NCI-H82 treated with DMSO at 0.1 percent for 48 hours (cell line): ENCODE data around the gene AP2A2.

Source experiments
- DNase-seq: peaks from one replicate; lab custom pipeline; 2025; ENCODE audit not compliant: unreplicated experiment; lab: John Stamatoyannopoulos, UW

Gene AP2A2

DNA sequence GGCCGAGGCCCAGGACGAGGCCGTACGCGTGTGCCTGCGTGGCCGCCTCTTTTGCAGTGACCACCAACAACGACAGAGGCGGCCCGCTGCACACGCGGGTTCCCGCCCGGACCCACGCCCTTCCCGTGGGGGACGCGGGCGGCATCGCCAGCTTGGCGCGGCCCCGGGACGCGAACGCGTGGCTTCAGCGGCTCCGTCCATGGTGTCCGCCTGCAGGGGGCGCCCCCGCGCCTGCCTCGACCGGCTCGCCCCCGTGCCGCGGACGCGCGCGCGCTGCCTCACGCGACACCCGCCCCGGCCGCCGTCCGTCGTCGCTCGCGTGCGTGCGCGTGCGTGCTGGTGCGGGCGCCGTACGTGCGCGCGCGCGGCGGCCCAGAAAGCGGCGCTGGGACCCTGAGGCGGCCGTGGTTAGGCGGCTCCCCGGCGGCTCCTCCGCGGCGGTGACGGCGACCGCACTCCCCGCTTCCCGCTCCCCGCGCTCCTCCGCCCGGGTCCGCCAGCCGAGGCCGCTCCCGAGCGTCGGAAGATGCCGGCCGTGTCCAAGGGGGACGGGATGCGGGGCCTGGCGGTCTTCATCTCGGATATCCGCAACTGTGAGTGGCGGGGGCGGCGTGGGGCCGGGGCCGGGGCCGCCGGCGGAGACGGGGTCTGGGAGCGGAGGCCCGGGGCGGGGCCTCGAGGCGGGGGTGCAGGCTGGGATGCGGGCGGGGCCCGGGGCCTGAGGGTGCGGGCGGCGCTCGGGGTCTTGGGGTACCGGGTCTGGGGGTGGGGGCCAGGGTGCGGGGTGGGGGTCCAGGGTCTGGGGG is at the start of gene AP2A2:
AP2A2 (plus strand) TSS at position 375 of the 806 bp plus-strand sequence; CDS start at position 527, 152 bp downstream.
- peak; percentile 4 for DNase-seq

DNA sequence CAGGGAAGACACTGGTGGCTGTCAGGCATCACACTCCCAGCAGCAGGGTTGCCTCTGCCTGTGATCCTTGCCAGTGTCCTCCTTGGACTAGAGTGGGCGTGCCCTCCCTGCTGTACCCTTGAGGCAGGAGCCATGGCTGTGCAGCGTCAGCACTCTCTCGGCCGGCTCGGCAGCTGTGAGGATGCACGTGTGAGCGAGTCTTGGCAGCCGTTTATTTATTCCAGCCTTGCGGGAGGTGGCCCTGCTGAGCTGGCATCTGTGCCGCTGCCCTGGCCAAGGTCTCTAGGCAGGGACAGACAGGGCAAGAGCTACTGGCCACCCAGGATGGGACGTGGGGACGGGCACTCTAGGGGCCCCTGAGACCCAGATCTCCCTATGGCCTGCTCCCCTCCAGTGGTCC is 49.1 kb upstream of the AP2A2 start:
- no peak for DNase-seq

DNA sequence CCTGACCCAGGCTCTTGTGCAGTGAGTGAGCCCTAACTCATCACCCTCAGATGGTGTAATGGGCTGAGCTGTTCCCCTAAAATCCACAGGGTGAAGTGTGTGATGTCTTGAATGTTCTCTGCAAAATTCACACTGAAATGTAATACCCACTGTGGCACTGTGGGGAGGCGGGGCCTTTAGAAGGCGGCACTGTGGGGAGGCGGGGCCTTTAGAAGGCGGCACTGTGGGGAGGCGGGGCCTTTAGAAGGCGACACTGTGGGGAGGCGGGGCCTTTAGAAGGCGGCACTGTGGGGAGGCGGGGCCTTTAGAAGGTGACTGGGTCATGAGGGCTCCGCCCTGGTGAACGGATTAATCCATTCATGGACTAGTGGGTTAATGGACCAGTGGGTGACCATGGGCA is 48.1 kb upstream of the AP2A2 start:
- peak; percentile 8 for DNase-seq

DNA sequence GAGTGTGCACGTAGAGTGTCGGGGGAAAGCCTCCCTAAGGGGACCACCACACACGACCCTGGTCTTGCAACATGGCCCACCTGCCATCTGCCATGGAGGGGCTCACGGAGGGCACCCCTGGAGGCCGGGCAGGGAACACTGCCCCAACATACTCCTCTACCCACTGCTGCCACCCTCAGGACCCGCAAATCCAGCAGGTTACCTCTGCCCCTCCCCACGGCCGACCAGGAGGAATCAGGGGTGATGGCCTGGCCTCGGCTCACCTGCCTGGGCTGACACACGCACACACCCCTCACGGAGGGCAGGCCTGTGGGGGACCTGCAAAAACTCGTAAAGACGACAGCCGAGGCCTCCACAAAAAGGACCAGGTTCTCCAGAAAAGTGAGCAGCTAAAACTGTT is 45.2 kb upstream of the AP2A2 start:
- DNase-seq, result no peak

DNA sequence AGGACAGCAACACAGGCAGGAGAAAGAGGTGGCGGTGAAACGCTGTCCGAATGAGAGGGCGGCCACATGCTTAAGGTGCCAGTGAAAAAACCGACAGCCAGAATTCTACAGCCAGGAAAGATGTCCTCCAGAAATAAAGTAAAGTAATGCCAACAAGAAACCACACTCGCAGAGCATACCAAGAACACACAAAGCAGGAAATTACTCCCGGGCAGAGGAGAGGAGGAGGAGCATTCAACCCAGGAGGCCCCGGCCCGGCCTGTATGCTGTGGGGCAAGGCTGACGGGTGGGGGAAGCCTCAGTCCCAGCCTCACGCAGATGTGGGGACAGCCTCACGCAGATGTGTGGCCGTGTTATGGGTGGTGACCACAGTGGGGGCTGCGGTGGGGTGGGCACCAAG is 43.1 kb upstream of the AP2A2 start:
- no peak for DNase-seq

DNA sequence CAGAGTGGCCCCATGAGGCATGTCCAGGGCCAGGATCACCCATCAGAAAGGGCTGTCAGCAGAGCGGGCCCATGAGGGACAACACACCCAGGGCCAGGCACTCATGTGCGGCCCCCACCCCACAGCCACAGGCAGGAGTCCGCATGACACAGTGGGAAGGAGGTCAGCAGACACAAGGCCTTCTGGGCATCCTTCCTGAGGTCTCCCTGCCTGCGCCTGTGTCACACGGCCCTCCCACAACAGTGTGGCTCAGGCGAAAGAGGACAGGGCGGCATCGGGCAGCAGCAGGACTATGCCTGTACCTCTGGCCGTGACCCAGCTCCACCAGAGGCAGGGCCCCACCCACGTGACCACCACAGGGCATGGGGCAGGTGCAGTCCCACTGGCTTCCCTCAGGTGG is 42.1 kb upstream of the AP2A2 start:
- DNase-seq, result no peak

DNA sequence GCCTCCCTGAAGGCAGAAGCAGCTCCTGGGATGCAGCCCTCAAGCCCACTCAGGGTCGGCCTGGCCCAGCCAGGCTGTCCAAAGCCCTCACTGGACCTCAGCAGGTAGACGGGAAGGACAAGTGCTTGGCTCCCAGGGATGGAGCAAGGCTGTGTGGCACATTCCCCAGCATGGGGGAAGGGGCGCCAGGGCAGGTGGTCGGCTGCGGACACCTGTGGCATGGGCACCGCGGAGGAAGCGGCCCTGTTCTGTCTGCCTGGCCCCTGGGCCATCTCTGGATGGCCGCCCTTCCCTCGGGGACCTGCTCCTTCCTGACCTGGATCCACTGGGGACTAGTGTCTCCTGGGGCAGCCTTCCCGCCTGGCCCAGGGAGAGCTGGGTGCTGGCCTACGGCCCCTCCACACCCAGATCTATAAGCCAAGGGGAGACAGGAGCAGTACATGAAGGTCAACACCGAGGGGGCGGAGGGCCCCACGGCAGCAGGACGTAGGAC is 41.0 kb upstream of the AP2A2 start:
- no peak for DNase-seq

DNA sequence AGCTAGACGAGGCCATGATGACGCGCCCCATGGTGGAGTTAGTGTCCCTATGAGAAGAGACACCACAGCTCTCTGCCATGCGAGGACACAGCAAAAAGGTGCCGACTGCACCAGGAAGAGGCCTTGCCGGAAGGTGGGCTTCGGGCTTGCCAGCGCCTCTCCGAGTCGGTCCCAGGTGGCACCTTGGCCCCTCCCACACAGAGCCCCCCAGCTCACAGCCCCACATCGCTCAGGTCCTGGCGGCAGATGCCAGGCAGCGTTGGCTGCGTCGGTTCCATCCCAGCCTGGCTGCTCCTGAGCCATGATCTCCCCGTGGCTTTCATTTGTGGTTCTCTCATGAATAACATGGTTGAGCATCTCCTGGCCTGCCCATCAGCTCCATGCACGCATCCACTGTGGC is 39.1 kb upstream of the AP2A2 start:
- no peak for DNase-seq

DNA sequence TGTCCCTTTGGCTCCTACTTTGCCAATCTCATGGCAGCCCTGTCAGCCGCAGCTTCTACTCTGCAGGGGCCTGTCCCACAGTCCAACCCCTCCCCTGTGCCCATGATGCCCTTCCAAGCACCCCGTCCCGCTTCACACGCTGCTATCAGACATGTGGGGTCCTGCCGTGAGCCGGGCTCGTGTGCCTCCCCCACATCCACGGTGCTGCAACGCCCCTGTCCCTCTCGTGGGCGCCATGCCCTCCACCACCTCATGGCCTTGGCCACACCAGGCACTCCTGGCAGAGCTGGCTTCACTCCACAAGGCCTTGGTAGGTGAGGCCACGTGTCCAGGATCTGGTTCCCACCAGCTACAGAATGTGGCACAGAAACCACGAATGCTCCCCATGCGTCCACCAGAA is 38.1 kb upstream of the AP2A2 start:
- DNase-seq, result no peak

DNA sequence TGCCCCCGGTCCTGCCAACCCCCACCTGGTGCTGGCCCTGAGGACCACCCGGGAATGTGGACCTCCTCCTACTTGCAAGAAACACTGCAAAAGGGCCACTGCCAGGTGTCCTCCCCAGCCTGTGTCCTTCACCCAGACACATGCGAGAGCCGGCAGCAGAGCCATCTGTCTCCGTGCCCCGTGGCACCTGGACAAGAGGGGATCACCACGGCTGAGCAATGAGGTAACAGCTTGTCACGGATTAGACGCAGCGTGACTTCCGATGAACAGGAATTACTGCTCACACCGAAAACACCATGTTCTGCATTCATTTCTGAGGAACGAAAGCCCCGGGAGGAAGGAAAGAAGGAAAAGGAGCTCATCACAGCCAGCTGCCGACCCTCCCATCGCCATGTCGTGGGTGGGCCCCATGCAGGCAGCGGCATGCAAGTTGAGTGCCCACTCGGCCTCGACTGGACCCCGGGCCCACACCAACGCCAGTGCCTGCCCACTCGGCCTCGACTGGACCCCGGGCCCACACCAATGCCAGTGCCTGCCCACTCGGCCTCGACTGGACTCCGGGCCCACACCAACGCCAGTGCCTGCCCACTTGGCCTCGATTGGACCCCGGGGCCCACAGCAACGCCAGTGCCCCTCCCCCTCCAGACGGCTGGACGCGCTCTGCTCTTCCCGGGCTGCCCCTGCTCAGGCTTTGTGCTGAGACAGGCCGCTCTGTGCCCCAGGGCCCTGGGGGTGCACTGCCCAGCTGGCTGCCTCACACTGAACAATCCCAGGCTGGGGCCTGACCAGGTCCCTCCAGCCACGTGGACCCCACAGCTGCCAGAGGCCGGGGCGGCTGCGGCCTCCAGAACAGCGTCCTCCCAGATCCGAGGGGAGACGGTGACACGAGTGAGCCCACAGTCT is 37.1 kb upstream of the AP2A2 start:
- DNase-seq, result peak; percentile 49

DNA sequence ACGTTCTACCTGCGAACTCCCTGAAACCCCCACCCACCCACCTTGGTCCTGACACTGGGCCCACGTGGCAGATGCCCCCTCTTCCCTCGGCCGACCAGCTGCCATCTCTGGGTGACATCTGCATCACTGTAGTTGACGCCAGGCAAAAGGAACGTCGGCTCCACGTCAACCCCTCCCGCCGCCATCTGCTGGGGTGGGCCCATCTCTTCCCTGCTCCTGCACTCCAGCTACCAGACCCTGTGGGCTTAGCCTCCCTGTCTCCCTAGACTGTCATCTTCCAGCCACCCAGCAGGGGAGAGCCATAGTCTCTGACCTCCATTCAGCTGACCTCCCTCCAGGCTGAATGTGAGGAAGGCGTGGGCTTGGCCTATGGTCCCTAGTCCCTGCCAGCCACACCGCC is 36.4 kb upstream of the AP2A2 start:
- peak; percentile 50 for DNase-seq

DNA sequence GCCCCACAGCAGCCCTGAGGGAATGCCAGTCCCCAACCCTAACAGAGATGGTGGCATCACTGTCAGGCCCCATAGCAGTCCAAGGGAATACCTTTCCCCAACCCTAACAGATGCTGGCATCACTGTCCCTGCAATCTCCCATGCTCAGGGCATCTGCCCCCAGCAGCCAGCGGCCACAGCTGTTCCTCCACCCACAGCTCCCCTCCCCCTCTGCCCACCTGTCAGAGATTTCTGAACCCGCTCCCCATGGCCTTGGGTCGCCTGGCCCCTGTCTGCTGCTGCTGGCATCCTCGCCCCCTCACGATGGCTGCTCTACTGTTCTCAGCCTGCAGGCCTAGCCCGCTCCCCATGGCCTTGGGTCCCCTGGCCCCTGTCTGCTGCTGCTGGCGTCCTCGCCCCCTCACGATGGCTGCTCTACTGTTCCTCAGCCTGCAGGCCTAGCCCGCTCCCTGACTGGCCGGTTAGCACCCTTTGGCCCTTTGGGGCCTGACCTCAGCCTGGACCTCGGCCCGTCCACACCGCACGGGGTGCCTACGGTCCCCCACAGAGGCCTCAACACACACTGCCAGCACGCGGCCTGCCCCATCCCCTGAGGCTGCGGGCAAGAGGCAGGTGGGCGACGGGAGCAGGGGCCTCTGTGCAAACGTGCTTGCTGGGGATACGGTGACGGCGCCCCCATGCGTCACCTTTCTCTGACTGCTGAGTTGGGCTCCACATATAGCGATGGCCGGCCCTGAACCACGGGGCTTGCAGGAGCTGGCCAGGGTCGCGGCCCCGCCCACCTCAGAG is 35.8 kb upstream of the AP2A2 start:
- DNase-seq, result no peak

DNA sequence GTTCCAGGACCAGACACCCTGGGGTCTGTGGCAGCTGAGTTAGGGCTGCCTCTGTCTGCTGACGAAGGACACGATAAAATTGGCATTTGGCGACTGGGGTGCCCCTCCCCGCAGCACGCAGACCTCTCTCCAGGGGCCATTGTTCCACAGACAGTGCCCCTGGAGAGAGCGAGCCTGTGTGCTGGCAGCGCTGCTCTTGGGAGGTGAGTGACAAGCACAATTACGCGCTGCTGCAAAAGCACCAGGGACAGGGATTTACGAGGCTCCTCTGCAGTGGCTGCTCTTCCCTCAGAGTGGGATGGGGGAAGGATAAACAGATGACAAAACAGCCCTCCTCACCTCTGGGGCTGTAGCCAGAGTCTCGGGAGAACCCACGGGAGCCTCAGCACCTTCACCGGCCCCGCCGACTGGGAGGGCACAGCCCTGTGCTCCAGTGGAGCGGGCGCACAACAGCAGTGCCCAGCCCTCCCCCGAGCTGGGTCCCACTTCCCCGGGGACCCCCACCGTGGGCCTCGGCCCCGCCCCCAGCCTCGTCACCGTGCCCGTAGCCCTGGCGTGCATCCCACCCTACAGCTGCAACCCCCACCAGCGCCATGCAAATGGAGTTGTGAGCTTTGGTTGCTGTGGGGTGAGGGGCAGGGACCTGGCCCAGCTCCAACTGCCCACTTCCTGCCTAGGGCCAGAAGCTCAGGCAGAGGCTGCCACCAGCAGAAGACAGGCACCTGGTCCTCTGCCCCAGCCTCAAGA is 34.7 kb upstream of the AP2A2 start:
- no peak for DNase-seq

DNA sequence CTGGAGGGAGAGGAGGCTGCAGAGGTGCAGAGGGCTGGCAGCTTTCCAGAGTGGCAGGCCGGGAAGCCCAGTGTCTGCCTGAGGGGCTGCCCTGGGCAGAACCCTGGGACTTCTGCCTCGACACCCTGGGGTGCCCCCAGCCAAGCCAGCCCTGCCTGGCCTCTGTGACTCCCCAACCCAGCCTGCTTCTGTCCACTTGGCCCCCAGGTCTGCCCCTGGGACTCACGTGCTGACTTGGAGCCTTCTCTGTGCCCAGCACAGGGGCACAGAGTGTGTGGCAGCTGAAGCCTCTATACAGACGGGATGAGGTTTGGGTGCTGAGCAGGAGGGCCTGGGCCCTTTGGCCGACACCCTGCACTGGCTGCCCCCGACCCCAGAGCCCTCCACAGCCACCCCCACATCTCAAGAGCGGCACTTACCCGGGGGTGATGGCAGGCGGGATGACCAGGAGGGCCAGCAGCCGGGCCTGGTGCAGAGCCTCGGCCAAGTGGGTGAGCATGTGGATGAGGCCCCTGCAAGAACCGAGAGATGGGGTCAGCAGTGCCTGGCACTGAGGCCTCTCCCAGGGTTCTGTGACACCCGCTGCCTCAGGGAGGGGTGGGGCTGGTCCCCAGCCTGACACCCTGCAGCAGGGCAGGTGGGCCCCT is 32.5 kb upstream of the AP2A2 start:
- DNase-seq, result no peak

DNA sequence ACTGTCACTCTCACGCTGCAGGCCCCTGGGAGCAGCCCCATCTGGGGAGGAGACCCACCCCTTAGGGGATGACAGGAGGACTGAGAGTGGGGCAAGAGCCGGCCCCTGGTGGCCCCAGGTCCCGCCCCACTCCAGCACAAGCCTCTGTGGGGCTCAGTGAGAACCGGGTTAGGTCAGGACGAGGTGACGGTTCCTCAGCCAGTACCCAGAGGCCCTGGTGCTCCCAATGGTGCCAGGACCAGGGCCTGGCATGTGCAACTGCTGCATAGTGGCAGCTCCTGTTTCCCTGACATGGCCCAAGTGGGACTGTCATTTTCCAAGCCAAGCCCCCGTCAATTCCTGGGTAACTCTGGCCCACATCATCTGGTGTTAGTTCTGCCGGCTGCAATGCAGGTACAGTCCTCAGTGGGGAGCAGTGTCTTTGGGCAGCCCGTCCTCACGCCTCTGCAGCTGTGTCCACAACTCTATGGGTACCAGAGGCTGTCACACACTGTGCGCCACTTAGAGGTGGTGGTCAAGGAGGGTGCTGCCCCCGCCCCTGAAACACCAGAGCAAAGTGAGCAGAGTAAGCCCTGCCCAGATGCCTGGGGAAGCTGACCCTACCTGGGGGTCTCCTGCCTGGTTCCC is 31.0 kb upstream of the AP2A2 start:
- DNase-seq, result no peak

DNA sequence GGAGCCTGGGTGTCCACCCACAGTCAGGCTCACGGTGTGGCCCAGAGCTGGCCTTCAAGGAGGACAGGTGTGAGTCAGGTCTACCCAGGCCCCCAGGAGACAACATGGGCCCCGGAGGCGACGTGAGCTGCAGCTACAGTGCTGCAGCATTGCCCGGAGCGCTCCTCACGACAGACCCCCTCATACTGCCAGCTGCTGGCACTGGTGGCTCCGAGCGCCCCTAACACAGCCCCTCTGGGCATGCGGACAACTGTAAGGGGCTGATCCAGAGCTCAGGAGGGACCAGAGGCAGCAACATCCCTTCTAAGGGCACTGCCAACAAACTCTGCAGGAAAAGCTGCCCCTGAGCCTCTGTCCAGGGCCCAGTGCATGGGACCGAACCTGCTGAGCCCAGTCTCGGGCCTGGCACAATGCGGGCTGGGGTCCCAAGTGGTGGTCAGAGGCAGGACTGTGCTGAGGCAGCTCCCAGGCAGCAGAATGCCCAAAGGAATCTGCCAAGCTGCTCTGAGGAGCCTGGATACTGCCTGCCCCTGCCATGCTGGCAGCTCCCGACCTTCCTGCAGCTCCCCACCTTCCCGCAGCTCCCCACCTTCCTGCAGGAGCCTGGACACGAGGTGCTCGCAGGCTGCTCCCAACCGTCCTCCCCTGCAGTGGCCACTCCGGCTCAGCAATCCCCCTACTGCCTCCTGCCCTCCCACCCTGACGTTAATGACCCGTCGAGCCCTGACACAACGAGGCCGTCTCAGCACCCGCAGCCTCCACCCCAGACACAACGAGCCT is 30.1 kb upstream of the AP2A2 start:
- DNase-seq, result no peak

DNA sequence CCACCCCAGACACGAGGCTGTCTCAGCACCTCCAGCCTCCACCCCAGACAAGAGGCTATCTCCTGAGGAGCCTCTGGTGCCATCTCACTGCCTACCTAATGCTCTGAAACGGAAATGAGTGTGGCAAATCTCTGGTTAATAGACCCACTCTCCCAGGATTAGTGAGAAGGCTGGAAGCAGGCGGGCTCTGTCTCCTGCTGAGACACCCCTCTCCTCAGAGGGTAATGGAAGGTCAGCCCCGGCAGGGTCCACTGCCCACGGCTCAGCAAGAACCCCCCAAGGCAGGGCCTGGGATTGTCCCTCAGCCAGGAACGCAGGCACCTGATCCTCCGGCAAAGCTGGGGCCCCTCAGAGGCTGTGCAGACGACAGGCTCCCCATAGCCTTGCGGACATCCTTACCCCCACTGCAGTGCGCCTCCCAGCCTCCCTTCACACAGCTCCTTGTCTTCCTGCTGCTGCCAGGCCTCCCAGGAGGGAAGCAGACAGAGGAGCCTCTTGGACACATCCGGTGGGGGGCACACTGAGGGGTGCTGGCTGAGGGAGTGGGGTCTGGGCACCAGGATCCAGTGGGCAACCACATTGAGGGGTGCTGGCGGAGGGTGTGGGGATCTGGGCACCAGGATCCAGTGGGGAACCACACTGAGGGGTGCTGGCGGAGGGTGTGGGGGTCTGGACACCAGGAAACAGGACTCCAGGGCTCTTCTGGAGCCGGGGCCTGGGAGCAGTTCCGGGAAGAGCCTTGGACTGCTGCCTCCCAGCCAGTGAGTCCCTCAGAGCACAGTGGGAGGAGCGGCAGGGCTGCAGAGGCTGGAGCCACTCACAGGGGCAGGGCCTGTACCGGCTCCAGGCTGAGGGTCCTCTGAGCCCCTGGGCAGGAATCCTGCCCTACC is 28.2 kb upstream of the AP2A2 start:
- no peak for DNase-seq

DNA sequence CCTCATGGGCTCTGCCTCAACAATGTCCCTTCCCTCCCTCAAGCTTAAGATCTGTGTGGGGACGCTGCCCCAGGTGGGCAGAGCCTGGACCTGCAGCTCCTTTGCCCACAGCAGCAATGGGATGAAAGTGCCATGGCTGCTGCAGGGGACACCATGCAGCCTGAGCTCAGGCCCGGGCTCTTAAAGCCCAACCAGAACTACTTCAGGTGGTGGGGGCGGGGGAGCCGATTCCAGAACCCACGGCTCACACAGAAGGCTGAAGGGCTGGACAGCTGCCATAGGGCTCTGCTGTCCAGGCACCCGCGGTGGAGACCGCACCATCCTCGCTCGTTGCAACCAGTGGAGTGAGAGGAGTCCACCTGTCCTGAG is 27.5 kb upstream of the AP2A2 start:
- no peak for DNase-seq
